Measurements from ENCODE around the gene MAGEA6.
"Not testable (repeated sequence)": the region's sequence is repeated elsewhere in the genome, so short reads cannot be mapped to it uniquely, and the experiment has no call there.

- not testable (repeated sequence) for TF ChIP-seq CTCF (conservative IDR thresholded peaks at IDR 0.05; ENCODE audit: low read depth in 2 of 2); REST (IDR thresholded peaks at IDR 0.05; ENCODE audit: unreplicated experiment)
These were observed 14.6 kb downstream of the MAGEA6 start for GRCh38 chrX:152754871-152755270.

Data from GM23338 (cell line).